Activated CD4-positive, alpha-beta T cell treated with anti-CD3 and anti-CD28 coated beads, Interleukin-2, amount 50 U/mL, for 4 hours (primary cell): ENCODE data around the gene RNASE8.

Experiments used
- DNase-seq, 2 experiments: peaks; one replicate each; pipeline ENCODE4 v3.0.0-alpha.2; 2020

The RNASE8 gene

GRCh38 chr14:21074398-21075272, 17.0 kb downstream of the RNASE8 start:
- no peak for DNase-seq

DNA sequence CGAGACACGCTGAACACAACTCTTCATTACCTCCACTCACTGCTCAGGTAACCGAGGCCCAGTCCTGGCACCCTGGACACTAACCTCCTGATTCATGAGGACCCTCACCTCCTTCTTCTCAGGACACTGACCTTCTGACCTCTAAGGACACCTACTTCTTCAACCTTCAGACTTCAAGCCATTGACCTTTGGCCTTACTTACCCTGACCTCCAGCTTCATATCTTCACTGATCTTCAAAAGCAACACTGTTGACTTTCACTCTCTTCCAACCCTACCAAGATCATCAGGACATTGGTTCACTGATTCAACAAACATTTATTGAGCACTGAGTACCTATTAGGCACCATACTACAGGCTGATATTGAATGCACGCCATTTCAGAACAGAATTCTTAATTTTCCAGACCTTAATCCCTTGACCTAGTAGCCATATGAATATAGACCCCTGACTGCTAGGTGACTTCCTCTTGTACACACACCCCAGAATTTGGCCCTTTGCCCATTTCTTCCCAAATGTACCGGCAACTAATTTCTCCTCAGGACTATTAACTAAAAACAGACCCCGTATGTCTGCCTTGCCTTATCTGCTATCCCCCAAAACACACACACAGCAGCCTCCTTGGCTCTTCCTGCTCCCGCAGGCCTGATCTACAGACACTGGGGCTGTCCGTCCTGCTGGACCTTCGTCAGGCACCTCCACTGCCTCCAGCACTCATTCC, 18.3 kb downstream of the RNASE8 start:
- no peak for DNase-seq

DNA sequence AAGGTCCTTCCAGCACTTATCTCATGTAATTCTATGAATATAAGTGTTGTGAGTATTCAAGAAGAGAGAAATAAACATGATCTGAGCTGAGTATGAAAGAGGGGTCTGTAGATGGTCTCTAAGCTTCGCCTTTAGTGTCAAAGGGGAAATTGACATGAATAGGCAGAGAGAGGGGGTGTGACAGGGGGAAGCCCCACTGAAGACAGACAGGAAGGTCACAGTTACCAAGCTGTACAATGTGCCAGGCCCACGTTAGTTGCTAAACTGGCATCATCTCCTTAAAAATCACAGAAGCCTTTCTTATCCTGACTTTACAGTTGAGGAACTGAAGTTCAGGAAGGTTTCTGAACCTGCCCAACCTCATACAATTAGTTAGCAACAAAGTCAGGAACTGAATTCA, 20.1 kb downstream of the RNASE8 start:
- no peak for DNase-seq

DNA sequence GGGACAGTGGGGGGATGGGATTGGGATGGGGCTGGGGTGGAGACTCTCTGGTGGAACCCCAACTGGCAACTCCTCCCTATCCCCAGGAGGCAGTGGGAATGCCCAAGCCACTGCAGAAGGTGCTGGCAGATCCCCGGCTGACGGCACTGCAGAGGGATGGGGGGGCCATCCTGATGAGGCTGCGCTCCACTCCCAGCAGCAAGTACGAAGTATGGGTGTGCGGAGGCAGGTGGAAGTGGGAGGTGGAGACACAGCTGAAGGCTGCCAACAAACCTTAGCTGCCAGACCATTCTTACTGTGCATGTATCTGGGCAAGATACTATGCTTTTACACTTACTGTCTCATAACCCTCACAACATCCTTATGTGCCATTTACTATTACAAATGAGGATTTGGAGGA, 20.7 kb downstream of the RNASE8 start:
- DNase-seq: no peak

- DNase-seq: no peak
Observed at GRCh38 chr14:21078726-21079125, 21.1 kb downstream of the RNASE8 start.

DNA sequence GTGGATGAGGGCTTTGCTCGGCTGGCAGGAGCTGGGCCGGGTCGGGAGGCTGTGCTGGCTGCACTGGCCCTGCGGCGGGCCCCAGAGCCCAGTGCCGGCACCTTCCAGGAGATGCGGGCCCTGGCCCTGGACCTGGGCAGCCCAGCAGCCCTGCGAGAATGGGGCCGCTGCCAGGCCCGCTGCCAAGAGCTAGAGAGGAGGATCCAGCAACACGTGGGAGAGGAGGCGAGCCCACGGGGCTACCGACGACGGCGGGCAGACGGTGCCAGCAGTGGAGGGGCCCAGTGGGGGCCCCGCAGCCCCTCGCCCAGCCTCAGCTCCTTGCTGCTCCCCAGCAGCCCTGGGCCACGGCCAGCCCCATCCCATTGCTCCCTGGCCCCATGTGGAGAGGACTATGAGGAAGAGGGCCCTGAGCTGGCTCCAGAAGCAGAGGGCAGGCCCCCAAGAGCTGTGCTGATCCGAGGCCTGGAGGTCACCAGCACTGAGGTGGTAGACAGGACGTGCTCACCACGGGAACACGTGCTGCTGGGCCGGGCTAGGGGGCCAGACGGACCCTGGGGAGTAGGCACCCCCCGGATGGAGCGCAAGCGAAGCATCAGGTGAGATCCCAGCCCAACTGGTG, 24.0 kb downstream of the RNASE8 start:
- no peak for DNase-seq

DNA sequence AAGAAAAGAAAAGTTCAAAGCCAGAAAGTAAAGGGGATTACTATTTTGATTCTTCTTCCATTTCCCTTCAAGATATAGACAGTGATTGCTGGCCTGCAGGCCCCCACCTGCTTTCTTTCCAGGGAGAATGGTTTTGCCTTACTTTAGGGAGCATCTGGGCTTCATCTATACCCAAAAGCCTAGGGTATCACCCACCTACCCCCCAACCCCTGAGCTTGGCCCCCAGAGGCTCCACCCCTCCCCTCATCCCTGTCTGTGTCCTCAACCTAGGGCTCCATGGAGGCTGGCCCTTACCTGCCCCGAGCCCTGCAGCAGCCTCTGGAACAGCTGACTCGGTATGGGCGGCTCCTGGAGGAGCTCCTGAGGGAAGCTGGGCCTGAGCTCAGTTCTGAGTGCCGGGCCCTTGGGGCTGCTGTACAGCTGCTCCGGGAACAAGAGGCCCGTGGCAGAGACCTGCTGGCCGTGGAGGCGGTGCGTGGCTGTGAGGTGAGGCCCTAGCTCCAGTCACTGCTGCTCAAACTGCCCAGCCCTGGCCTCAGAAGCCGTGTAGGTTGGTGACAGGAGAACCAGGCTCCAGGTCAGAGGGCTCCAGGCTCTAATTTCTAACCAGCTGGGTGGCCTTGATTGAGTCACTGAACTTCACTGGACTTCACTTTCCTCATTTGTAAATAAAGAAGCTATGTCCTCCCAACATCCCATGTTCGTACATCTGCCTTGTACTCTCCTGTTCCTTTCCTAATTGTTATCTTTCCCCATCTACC, 26.1 kb downstream of the RNASE8 start:
- DNase-seq: no peak

DNA sequence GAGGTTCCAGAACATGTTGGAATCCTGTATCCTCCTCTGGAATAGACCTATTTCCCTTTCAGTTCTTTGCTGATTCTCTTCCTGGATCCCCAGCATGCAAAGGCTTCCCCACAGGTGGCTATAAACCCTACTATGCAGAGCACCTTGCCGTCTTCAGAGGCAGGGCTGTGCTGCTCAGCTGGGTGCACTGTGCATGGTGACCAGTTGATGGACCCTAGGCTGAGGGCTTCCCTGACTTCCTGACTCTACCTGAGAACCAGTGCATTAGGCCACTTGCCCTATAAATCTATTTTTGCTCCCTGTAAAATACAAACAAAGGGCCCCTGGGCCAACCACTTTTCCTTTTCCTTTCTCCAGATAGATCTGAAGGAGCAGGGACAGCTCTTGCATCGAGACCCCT, 26.8 kb downstream of the RNASE8 start:
- no peak for DNase-seq

GRCh38 chr14:21084998-21085853, 27.6 kb downstream of the RNASE8 start:
- no peak for DNase-seq

DNA sequence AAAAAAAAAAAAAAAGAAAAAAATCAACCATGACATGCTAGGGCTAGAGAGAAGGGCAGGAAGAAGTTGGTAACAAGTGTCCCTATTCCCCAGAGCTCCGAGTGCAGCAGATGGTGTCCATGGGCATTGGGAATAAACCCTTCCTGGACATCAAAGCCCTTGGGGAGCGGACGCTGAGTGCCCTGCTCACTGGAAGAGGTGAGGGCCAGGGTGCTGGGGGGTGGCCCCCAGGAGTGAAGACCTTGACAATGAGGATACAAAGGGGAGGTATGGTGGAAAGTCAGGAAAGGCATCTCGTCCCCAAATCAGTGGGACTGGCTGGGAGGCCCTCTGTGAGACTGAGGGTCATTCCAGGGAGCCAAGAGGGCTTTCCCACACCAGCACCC, 29.3 kb downstream of the RNASE8 start:
- DNase-seq: no peak

DNA sequence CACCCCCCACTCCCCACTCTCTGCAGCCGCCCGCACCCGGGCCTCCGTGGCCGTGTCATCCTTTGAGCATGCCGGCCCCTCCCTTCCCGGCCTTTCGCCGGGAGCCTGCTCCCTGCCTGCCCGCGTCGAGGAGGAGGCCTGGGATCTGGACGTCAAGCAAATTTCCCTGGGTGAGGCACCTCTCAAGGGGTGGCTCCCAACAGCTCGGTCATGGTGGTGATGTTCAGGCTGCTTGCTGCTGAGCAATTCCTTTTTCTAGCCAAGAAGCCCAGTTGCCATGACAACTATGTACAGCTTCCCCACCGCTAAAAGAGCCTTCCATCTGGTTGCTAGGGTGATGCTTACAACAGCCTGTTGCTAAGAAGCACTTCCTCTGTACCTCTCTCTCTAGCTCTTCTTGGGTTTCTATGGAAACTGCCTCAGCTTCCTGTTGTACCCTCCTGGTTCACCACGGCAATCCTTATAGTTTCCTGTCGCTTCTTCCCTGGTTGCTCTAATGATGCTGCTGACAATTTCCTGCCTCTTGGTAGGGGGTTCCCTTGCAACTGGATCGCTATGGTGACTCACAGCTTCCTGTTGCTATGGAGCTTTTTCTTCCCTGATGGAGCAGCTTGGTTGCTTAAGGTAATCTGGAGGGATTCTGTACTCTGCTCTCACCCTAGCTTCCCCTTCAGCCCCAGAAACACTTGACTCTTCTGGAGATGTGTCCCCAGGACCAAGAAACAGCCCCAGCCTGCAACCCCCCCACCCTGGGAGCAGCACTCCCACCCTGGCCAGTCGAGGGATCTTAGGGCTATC, 29.9 kb downstream of the RNASE8 start:
- peak in 1 of 2 experiments; percentile 34 for DNase-seq

DNA sequence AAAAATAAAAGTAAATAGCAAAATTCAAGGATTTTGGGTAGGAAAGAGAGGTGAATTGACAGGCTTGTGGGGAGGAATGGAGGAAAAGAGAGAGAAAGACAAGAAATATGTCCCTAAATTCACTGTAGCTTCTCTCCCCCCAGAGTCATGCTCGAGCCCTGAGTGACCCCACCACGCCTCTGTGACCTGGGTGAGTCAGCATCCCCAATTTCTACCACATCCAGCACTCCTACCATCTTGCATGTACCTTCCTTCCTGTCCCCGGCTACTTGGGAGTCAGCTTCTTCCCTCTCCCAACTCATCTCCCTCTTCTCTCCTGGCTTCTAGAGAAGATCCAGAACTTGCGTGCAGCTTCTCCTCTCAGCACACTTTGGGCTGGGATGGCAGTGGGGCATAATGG, 31.1 kb downstream of the RNASE8 start:
- DNase-seq: no peak

DNA sequence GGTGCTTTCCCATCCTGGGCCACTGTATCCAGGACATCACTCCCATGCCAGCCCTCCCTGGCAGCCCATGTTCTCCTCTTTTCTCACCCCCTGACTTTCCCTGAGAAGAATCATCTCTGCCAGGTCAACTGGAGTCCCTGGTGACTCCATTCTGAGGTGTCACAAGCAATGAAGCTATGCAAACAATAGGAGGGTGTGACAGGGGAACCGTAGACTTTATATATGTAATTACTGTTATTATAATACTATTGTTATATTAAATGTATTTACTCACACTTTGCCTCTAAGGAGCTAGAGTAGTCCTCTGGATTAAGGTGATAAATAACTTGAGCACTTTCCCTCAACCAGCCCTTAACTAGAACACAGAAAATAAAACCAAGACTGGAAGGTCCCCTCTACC, 31.6 kb downstream of the RNASE8 start:
- DNase-seq: no peak

DNA sequence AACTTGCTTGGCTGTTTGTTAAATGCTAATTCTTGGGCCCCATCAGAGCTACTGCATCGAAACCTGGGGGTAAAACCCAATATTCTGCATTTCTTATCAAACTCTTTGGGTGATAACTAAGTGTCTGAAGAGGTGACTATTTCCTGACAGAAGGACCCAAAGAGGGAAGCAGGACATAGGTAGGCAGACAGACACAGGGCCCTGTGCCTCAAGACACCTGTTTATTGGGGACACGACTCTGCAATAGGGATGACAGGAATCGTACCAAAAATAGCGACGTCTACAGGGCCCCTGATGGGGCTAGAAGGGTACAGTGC, 32.2 kb downstream of the RNASE8 start:
- DNase-seq: no peak

DNA sequence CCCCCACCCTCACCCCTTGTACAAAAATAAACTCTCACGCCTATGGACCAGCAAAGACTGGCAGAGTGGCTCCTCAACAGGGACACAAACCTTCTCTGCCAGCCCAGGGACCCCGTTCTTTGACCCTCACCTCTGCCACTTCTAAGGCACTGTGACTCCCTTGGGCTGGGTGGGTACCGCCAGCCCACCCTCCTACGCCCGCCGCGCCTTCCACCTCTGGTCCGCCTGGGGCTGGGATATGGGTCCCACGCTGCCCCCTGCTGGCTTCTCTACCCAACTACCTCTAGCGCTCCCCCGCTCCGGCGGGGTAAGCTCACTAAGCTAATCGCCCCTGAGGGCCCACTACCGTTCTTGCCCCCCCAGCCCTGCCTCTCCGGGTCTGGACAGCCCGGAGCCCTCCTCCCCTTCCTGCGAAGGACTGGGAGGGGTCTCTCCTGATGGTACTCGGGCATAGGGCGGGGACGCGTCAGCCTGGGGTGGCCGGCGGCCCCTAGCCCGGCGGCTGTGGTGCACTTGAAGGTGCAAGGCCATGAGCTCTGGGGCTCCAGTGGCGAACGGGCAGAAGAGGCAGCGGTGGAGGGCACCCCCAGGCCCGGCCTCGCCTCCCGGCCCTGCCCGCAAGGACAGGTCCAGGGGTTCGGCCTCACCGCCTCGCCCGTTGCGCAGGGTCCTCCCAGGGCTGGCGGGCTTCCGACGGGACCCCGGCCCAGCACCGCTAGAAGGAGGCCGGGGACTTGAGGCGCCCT, 32.7 kb downstream of the RNASE8 start:
- no peak for DNase-seq

DNA sequence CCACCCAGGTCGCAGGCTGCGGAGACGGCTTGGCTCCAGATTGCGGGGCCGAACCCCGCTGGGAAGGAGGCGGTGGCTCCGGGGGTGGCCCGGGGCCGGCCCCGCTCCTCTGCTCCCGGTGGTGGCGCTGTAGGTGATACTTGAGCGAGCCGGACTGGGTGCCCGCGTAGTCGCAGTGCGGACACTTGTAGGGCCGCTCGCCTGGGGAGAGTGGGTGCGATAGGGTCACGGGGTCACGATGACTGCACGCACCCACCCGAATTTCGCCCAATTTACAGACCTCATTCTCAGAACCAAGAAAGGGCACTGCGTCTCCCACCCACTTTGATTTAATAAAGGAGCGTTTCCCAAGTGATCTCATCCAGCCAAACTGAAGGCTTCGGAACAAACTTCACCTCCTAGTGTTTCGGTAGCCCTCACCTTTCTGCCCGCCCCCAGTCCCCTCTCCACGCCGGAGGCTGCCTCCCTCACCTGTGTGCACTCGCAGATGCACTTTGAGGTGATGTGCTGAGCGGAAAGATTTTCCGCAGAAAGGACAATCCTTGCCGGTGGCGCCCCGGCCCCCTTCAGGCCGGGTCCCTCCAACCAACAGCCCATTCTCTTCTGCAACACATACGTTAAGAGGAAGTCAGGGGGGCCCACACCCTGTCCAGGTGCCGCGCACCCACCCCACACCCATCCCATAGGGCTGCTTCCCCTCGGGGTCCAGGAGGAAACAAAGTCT, 33.5 kb downstream of the RNASE8 start:
- DNase-seq: no peak

DNA sequence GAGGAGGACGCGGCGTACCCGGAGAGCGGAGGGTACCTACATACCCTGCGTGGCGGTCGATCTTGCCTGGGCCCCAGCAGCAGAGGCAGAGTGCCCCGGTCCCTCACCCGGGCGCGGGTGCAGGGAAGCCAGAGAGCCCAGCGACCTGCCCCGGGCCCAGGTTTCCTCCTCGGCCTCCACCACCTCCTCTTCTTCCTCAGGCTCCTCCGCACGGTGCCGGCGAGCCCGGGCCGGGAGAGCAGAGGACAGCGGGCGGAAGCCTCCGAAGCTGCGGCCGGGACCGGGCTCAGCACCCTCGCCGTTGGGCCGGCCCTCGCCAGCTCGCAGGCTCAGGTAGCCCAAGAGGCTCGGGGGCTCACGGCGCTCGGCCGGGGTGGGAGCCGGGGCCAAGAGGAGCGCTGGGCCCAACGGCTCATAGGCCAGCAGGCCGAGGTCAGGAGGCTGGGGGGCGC, 34.2 kb downstream of the RNASE8 start:
- no peak for DNase-seq

DNA sequence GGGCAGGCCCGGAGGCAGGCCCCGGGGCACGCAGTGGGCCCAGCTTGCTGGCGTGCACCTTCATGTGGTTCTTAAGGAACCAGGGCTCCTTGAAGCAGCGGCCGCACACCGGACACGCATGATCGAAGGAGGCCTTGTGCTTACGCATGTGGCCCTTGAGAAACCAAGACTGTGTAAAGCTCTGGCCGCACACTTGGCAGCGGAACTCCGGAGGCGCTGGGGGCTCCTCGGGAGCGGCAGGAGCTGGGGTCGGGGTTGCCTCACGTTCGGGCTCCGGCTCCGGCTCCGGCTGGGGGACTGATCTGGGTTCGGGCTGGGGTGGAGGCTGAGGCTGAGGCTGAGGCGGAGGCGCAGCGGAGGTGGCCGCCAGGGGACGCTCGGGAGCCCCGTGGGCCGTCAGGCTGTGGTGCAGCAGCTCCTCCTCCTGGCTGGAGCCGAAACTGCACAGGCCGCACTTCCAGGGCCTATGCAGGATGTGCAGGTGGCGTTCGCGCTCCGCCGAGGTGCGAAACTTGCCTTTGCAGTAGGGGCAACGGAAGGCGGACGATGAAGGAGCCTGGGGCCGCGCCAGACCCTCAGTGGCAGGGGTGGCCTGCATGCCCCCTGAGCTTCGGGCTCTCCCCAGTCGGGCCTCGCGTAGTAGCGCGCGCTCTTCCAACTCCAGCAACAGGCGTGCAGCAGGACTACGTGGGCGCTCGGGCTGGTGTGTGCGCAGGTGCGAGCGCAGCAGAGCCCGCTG, 34.8 kb downstream of the RNASE8 start:
- DNase-seq: peak; percentile 91

GRCh38 chr14:21093018-21093417, 35.4 kb downstream of the RNASE8 start:
- no peak for DNase-seq
